Cardiac fibroblast (primary cell): ENCODE data around the gene KANSL3.

Experiments
- DNase-seq, 2 donors: peaks; one replicate each; pipeline versions ENCODE4 v3.0.0 to v3.0.0-alpha.2; 2010; ENCODE audit warnings: low read depth in 2 of 2
- H3K4me3 ChIP-seq, 2 donors: replicated peaks in 1 of 2; 1 replicate in 1 of 2; 2 replicates in 1 of 2; pipeline ENCODE4 v1.5.1; 2011; ENCODE audit warnings: low read depth in 2 of 2, low read length in 2 of 2, mild to moderate bottlenecking in 2 of 2, moderate library complexity in 1 of 2
- CTCF ChIP-seq: IDR thresholded peaks from one replicate; pipeline ENCODE4 v1.5.1; 2011; ENCODE audit warnings: low read depth, mild to moderate bottlenecking, low read length, inconsistent platforms

The KANSL3 gene

GRCh38 chr2:96546321-96546720, 91.8 kb downstream of the KANSL3 start:
- no peak overlapping the region for H3K4me3 ChIP-seq
- TF ChIP-seq CTCF: no peak
- no peak for DNase-seq
